ENCODE results near the gene ATMIN.

- TF ChIP-seq CTCF (IDR thresholded peaks at IDR 0.05), result no peak
- TF ChIP-seq POLR2A (IDR thresholded peaks at IDR 0.05), result peak in 2 of 3 donors; percentile 22 to 30
Measured at GRCh38 chr16:81095953-81096714, 60.5 kb downstream of the ATMIN start, which contains the start of gene GCSH.

All from body of pancreas (tissue), 4 donors.